ENCODE measurements around the gene FNDC3B.

Gene FNDC3B

DNA sequence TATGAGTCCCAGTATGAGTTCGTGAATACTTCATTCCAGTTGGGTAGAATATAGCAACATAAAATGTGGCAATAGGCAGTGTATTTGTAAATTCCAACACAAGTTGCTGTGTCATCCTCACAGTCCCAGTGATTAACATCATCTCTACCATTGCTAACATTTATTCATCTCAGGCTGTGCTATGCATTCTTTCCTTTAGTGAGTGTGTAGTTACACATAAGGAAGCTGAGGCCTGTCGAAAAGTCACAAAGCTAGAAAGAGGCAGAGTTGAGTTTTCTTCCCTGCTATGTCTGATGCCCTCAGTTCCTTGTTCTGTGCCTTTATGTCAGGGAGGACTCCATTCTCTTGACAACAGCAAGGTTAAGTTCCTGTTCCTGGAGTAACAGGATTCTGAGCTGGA lies 96.4 kb downstream of the FNDC3B start:
- no peak for DNase-seq (ENCODE audit: low spot score)

DNA sequence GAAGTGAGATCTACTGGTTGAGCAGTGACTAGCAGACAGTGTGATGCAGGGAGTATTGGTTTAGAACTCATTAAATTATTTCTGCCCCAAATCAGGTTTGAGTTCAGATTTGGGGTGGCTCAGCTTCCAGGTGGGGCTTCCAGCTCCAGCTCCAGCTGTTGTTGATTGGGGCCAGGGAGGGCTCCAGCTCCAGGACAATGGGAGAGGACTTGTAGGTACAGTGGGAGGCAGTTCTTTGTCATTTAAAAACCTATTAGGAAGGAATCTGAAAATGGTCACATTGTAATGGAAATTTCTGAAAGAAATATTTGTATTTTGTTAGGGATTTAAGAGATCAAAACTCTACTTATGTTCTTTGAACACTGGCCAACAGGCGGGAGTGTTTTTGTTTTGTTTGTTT lies 97.0 kb downstream of the FNDC3B start:
- no peak for DNase-seq (ENCODE audit: low spot score)

- no peak for DNase-seq (ENCODE audit: low spot score)
These were observed 98.2 kb downstream of the FNDC3B start for GRCh38 chr3:172137287-172138192.

- DNase-seq (ENCODE audit: low spot score), result no peak
These were observed 98.8 kb downstream of the FNDC3B start for GRCh38 chr3:172138193-172138537.

- peak; percentile 77 for DNase-seq (ENCODE audit: low spot score)
These were observed 99.6 kb downstream of the FNDC3B start for GRCh38 chr3:172138792-172139507.

- no peak for DNase-seq (ENCODE audit: low spot score)
These were observed 100.3 kb downstream of the FNDC3B start for GRCh38 chr3:172139528-172140276.

- DNase-seq (ENCODE audit: low spot score), result peak; percentile 92
These were observed 101.4 kb downstream of the FNDC3B start for GRCh38 chr3:172140499-172141391.

- DNase-seq (ENCODE audit: low spot score), result peak; percentile 63
These were observed 102.9 kb downstream of the FNDC3B start for GRCh38 chr3:172142051-172142863.

GRCh38 chr3:172142864-172143451 lies 103.6 kb downstream of the FNDC3B start:
- no peak for DNase-seq (ENCODE audit: low spot score)

DNA sequence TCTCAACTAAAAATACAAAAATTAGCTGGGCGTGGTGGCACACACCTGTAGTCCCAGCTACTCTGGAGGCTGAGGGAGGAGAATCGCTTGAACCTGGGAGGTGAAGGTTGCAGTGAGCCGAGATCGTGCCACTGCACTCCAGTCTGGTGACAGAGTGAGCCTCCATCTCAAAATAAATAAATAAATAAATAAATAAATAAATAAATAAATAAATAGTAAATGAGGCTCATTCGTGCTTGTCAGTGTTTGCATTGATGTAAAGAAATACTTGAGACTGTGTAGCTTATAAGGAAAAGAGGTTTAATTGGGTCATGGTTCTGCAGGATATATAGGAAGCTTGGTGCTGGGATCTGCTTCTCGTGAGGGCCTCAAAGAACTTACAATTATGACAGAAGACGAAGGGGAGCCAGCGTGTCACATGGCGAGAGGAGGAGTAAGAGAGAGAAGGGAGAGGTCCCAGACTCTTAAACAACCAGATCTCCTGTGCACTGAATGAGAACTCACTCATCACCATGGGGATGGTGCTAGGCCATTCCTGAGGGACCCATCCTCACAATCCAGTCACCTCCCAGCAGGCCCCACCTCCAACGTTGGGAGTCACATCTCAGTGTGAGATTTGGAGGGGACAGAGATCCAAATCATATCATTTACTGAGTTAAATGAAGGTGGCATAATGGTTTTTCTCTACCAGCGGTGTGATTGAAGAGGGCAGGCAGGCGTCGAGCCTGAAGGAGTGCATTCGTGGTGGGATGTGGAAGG lies 104.5 kb downstream of the FNDC3B start:
- DNase-seq (ENCODE audit: low spot score), result no peak

DNA sequence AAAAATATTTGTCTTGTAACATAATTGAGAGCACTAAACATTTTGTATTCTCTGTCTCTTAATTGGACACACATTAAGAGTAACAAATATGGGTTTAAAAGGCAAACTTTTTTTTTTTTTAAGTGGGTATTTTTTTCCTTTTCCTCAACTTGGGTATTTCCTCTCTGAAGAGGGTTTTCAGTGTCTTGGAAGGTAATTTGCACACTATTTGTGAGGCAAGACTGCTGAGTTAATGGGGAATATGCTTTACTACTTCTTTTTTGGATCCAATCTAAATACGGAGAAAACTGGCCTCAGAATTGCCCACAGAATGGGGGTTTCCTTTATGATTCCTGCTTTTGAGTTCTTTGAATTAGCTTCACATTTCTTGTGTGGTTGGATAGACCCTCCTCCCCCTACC lies 105.2 kb downstream of the FNDC3B start:
- DNase-seq (ENCODE audit: low spot score), result no peak

GRCh38 chr3:172145031-172145686 lies 105.8 kb downstream of the FNDC3B start:
- DNase-seq (ENCODE audit: low spot score), result no peak

GRCh38 chr3:172146349-172146748 lies 107.0 kb downstream of the FNDC3B start:
- DNase-seq (ENCODE audit: low spot score), result no peak

DNA sequence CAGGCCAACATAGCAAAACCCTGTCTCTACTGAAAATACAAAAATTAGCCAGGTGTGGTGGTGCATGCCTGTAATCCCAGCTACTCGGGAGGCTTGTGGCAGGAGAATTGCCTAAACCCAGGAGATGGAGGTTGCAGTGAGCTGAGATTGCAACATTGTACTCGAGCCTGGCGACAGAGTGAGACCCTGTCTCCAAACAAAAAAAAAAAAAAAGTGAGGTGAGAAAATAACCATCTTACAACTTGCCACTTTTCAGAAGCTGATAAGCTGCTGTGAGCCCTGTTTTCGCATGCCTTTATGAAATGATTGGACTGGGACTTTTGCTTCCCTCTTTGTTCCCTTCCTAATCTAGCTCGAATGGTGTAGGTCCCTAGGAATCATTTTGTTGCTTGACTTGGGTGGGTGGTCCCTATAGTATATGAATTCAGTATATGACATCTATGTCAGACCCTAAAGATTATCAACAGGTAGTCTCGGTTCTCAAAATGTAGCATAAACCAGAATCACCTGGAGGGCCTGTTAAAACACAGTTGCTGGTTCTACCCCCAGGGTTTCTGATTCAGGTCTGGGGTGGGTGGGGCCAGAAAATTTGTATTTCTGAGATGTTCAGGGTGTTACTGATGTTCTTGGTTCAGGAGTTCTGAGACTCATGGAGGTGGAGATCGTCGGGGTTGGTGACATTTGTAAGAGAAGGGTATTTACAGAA lies 107.9 kb downstream of the FNDC3B start:
- no peak for DNase-seq (ENCODE audit: low spot score)

- no peak for DNase-seq (ENCODE audit: low spot score)
These were observed 108.9 kb downstream of the FNDC3B start for GRCh38 chr3:172148241-172148640.

DNA sequence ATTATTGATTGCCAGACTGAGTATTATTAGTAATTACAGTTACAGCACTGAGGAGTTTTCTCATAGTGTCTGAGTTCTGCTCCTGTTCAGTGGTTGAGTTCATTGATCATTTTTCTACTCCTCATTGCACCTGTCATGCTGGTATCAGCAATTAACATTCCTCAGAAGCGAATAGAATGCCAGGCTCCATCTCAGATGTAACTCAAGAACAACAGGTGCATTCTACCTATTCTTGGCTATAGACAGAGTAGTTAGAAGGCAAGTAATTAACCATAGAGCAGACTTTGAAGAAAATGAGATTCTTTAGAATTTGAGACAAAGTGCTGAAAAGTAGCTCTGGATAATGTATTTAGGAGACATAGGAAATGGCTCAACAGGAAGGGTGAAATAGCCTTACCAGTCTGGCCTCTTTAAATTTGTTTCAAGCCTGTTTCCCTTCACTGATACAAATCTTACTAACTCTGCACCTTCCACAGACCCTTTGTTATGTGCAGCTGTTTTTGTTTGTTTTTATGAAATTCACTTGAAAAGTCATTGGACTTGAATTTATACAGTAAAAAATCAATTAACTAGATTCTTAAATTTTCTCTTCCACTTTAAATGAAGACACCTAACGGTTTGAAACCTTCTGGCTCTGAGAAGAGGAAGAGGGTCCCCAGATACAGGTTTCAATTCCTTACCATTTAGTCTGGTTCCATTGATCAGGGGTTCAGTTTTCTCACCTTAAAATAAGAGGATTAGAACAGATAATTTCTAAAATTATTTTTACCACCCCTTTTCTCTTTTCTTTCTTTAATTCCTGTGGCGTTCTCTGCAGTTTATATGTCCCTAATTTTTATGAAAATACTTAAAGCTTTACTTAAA lies 109.6 kb downstream of the FNDC3B start:
- DNase-seq (ENCODE audit: low spot score), result no peak

GRCh38 chr3:172150268-172150667 lies 110.9 kb downstream of the FNDC3B start:
- no peak for DNase-seq (ENCODE audit: low spot score)
